AG04450 (cell line): Measurements from ENCODE around the gene PLCXD1. TPM values are rescaled to one million over a fixed set of nuclear protein-coding genes. Genes with fewer than 3 reads are reported as not detected.
"Not testable (repeated sequence)": the region's sequence is repeated elsewhere in the genome, so short reads cannot be mapped to it uniquely, and the experiment has no call there.

Experiments
- CTCF ChIA-PET: fragments of 300-600, 350-600 bp; formaldehyde crosslinking; extraction: SDS; loops from one replicate; lab custom pipeline; 2022; ENCODE audit warnings: antibody characterized with exemption, inconsistent platforms; lab: Charles Lee
- POLR2A ChIA-PET: fragments of 350-600 bp; formaldehyde crosslinking; extraction: SDS; loops from one replicate; lab custom pipeline; 2021; ENCODE audit warnings: antibody characterized with exemption, inconsistent platforms; lab: Yijun Ruan, JAX
- DNase-seq: peaks from one replicate; pipeline ENCODE4 v3.0.0-alpha.2; 2011; ENCODE audit warnings: low read depth, low spot score
- H3K27ac ChIP-seq: one replicate; pipeline ENCODE4 v1.5.1; 2012; ENCODE audit warnings: low read depth, low read length, control low read depth
- H3K27me3 ChIP-seq: one replicate; pipeline ENCODE4 v1.6.0; 2012; ENCODE audit warnings: low read length; ENCODE audit not compliant: control insufficient read depth, insufficient read depth
- H3K4me3 ChIP-seq: 2 replicates; pipeline ENCODE4 v1.5.1; 2011; ENCODE audit warnings: mild to moderate bottlenecking, low read depth, low read length, control low read depth
- H3K9me3 ChIP-seq: 2 replicates; pipeline ENCODE4 v1.5.1; 2012; ENCODE audit warnings: low read length; ENCODE audit not compliant: control insufficient read depth, insufficient read depth
- CTCF ChIP-seq: IDR thresholded peaks from 2 replicates; pipeline ENCODE4 v1.5.1; 2011; ENCODE audit warnings: low read depth, low read length, control low read depth, inconsistent platforms
- polyA plus RNA-seq: library from polyadenylated mRNA; depleted of rRNA; stranded (reverse); fragments of >200 nt; gene quantifications from 2 replicates; pipeline ENCODE4 v1.2.3, GENCODE V29; 2011

PLCXD1 gene
- polyA plus RNA-seq, 1 experiment, result 9.0 TPM

- Histone ChIP-seq H3K4me3 (no peak overlapping the region), H3K27ac (no peak overlapping the region), H3K9me3 (peaks cover 44% of the 10 kb centered on the region), H3K27me3 (no peaks in the 10 kb centered on the region)
- DNase-seq, result no peak
- no peak for TF ChIP-seq CTCF
- CTCF ChIA-PET, result no interaction called here
- POLR2A ChIA-PET, result no interaction called here
Measured at GRCh38 chrX:349196-349595, 68.0 kb downstream of the PLCXD1 start.

GRCh38 chrX:349702-350101 lies 68.5 kb downstream of the PLCXD1 start:
- ChIA-PET CTCF (no interaction called here), POLR2A (no interaction called here)
- DNase-seq, result no peak
- TF ChIP-seq CTCF, result no peak
- no peak overlapping the region for H3K4me3 ChIP-seq
- H3K9me3 ChIP-seq, result peaks cover 41% of the 10 kb centered on the region
- H3K27me3 ChIP-seq, result no peaks in the 10 kb centered on the region
- no peak overlapping the region for H3K27ac ChIP-seq

GRCh38 chrX:350148-350533 lies 69.0 kb downstream of the PLCXD1 start:
- no peak for DNase-seq
- H3K27me3 ChIP-seq, result no peaks in the 10 kb centered on the region
- H3K9me3 ChIP-seq, result peaks cover 39% of the 10 kb centered on the region
- CTCF ChIA-PET, result no interaction called here
- H3K4me3 ChIP-seq, result no peak overlapping the region
- TF ChIP-seq CTCF, result no peak
- no peak overlapping the region for H3K27ac ChIP-seq
- POLR2A ChIA-PET, result no interaction called here

- TF ChIP-seq CTCF, result no peak
- Histone ChIP-seq H3K27me3 (no peaks in the 10 kb centered on the region), H3K9me3 (peaks cover 34% of the 10 kb centered on the region; the same call in 1 of the 2 replicates), H3K27ac (no peak overlapping the region), H3K4me3 (no peak overlapping the region)
- DNase-seq, result no peak
- ChIA-PET POLR2A (no interaction called here), CTCF (no interaction called here)
Measured at GRCh38 chrX:350534-351323, 69.5 kb downstream of the PLCXD1 start.

- POLR2A ChIA-PET, H3K27ac ChIP-seq, H3K4me3 ChIP-seq, CTCF ChIA-PET, H3K27me3 ChIP-seq, DNase-seq: not testable (repeated sequence)
- H3K9me3 ChIP-seq, result peaks cover 30% of the 10 kb centered on the region; the same call in 1 of the 2 replicates
Measured at GRCh38 chrX:351324-351641, 70.1 kb downstream of the PLCXD1 start.
